Measurements from ENCODE around the gene ETFDH. TPM values are rescaled to one million over a fixed set of nuclear protein-coding genes. Genes with fewer than 3 reads are reported as not detected.
A peak's percentile ranks its signal among the peaks of the same experiment; 100 is the strongest.

ETFDH gene
- total RNA-seq, result 22.7 and 25.9 TPM in 2 replicates
- long read RNA-seq, transcript ETFDH-206 (13 exons, 3,282 nt), result major isoform, 165 of 190 reads
- long read RNA-seq, partial matches to known transcripts, result 11 of 190 reads
- long read RNA-seq, other reads (novel, unspliced or antisense), result 12 of 190 reads

DNA sequence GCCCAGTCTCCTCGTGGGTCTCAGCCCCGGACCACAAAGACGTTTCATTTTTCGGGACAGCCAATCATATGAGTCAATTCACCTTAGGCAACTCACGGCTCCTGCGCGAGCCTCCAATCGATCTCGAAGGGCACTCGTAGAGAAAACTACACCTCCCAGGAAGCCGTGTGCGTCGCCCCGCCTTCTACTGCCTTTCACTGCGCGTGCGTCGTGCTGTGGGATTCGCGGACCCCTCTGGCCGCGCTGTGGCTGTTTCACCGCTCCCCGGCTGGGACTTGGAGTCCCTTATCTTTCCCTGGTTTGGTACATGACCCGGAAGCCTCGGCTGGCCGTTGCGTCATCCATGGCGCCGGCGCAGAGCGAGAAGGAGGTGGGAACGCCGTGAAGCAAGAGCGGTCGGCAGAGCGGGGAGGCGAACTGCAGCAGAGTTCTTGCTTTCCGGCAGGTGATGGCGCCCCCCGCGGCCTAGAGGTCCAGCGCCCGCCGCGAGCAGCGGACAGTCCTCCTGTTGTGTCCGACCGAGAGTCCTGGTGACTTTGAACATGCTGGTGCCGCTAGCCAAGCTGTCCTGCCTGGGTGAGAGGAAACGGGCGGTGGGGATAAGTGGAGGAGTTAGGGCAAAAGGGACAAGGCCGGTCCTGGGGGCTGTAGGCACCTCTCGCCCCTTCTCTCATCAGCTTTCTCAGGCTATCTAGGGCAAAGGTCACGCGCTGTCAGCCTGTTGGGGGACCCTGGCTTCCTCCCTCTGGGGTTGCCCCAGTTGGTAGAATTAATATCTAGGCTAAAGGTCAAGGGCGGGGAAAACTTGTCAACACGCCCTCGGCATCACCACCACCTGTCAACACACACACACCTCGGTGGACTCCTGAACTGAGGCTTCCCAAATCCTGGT lies at the start of gene ETFDH:
ETFDH (plus strand) TSS at position 382 of the 892 bp plus-strand sequence; CDS start at position 543, 161 bp downstream.
- no peaks in the 10 kb centered on the region for H3K27me3 Mint-ChIP-seq (ENCODE audit: unreplicated experiment)
- peak; percentile 99 for DNase-seq (ENCODE audit: extremely low spot score, unreplicated experiment)
- H3K36me3 Mint-ChIP-seq (ENCODE audit: unreplicated experiment), result no peaks in the 10 kb centered on the region
- no peaks in the 10 kb centered on the region for H3K9me3 Mint-ChIP-seq (ENCODE audit: unreplicated experiment)
- peaks cover 23% of the 10 kb centered on the region for H3K4me1 Mint-ChIP-seq (ENCODE audit: unreplicated experiment)
- peak within 1 kb of the TSS; percentile 98 for H3K27ac Mint-ChIP-seq (ENCODE audit: unreplicated experiment)
- TF ChIP-seq, protein P1, sequence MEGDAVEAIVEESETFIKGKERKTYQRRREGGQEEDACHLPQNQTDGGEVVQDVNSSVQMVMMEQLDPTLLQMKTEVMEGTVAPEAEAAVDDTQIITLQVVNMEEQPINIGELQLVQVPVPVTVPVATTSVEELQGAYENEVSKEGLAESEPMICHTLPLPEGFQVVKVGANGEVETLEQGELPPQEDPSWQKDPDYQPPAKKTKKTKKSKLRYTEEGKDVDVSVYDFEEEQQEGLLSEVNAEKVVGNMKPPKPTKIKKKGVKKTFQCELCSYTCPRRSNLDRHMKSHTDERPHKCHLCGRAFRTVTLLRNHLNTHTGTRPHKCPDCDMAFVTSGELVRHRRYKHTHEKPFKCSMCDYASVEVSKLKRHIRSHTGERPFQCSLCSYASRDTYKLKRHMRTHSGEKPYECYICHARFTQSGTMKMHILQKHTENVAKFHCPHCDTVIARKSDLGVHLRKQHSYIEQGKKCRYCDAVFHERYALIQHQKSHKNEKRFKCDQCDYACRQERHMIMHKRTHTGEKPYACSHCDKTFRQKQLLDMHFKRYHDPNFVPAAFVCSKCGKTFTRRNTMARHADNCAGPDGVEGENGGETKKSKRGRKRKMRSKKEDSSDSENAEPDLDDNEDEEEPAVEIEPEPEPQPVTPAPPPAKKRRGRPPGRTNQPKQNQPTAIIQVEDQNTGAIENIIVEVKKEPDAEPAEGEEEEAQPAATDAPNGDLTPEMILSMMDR (IDR thresholded peaks at IDR 0.05), result peak; percentile 65
- H3K4me3 Mint-ChIP-seq (ENCODE audit: unreplicated experiment), result peak within 1 kb of the TSS; percentile 95

DNA sequence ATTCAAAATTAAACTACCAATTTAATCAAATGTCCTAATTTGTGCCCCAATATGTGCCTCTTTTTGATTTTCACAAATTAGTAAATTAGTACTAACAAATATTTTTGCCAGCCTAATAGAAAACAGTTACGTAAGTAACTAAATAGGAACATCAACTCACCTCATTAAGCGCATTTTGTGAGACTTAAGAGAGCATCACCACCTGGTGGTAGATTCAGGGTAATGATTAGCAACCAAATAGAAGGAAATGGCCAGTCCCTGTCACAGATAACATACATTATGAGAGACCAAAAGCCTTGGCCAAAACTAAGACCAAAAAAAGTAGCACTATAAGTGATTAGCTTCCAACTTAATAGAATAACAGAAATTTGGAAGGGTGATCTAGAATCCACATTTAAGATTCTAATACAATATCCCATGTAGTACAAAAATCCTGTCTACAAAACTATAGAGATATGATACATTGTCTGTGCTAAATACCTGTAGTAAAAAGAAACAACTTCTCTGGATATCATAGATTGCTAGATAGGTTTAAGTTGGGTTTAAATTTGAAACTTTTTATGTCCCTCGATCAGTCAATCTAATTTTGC lies 47.1 kb upstream of the ETFDH start:
- no peaks in the 10 kb centered on the region for H3K36me3 Mint-ChIP-seq (ENCODE audit: unreplicated experiment)
- no peaks in the 10 kb centered on the region for H3K4me1 Mint-ChIP-seq (ENCODE audit: unreplicated experiment)
- no peak overlapping the region for H3K4me3 Mint-ChIP-seq (ENCODE audit: unreplicated experiment)
- DNase-seq (ENCODE audit: extremely low spot score, unreplicated experiment), result no peak
- TF ChIP-seq, protein P1 (IDR thresholded peaks at IDR 0.05), result peak; percentile 85
- H3K9me3 Mint-ChIP-seq (ENCODE audit: unreplicated experiment), result no peaks in the 10 kb centered on the region
- H3K27ac Mint-ChIP-seq (ENCODE audit: unreplicated experiment), result no peak overlapping the region
- H3K27me3 Mint-ChIP-seq (ENCODE audit: unreplicated experiment), result peaks cover 11% of the 10 kb centered on the region

DNA sequence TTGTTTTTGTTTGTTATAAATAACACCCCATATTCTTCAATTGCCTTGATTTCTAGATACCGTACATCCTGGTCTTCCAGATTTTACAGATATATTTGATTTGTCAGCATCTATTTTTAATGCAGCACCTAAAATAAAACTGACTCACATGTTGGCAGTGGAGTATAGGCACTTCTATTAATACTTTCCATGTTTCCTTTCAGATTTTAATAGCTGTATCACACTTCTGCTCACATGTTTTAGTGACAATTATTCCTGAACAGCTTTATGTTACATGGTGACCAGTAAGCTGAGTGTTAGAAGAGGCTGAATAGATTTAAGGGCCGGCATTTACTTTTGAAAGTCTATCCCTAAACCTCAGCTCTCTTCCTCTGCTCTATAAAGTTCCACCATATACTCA lies 46.6 kb upstream of the ETFDH start:
- H3K9me3 Mint-ChIP-seq (ENCODE audit: unreplicated experiment), result no peaks in the 10 kb centered on the region
- H3K36me3 Mint-ChIP-seq (ENCODE audit: unreplicated experiment), result no peaks in the 10 kb centered on the region
- H3K27ac Mint-ChIP-seq (ENCODE audit: unreplicated experiment), result no peak overlapping the region
- TF ChIP-seq, protein P1 (IDR thresholded peaks at IDR 0.05), result no peak
- DNase-seq (ENCODE audit: extremely low spot score, unreplicated experiment), result no peak
- no peaks in the 10 kb centered on the region for H3K4me1 Mint-ChIP-seq (ENCODE audit: unreplicated experiment)
- H3K27me3 Mint-ChIP-seq (ENCODE audit: unreplicated experiment), result peaks cover 11% of the 10 kb centered on the region
- no peak overlapping the region for H3K4me3 Mint-ChIP-seq (ENCODE audit: unreplicated experiment)

DNA sequence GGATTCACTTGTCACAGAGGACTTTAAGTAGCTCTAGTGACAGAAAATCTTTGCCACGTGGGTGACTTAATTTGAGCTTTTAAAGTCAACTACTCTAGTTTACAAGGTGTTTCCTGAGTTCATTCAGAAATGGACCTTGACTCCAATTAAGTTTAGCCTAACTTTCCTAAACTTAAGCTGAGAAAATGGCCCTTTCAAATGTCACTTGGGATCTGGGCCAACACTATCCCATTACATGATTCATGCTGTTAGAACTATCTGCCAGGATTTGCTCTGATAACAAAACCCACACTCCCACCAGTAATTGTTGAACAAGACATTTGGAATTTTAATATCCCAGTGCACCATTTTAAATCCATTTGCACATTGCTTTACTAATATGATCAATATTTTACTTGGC lies 41.2 kb upstream of the ETFDH start:
- DNase-seq (ENCODE audit: extremely low spot score, unreplicated experiment), result no peak
- H3K9me3 Mint-ChIP-seq (ENCODE audit: unreplicated experiment), result no peaks in the 10 kb centered on the region
- no peak overlapping the region for H3K4me3 Mint-ChIP-seq (ENCODE audit: unreplicated experiment)
- TF ChIP-seq, protein P1 (IDR thresholded peaks at IDR 0.05), result no peak
- peaks cover 17% of the 10 kb centered on the region for H3K27me3 Mint-ChIP-seq (ENCODE audit: unreplicated experiment)
- peaks cover 2% of the 10 kb centered on the region for H3K4me1 Mint-ChIP-seq (ENCODE audit: unreplicated experiment)
- H3K36me3 Mint-ChIP-seq (ENCODE audit: unreplicated experiment), result no peaks in the 10 kb centered on the region
- H3K27ac Mint-ChIP-seq (ENCODE audit: unreplicated experiment), result no peak overlapping the region

DNA sequence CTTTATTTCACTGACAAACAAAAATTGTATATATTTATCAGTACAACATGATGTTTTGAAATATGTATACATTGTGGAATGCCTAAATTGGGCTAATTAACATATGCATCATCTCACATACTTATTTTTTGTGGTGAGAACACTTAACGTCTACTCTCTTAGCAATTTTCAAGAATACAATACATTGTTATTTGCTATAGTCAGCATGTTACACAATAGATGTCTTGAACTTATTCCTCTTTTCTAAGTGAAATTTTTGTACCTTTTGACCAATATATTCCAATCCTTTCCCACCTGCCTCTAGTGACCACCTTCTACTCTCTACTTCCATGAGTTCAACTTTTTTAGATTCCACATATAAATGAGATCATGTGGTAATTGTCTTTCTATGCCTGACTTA lies 35.5 kb upstream of the ETFDH start:
- TF ChIP-seq, protein P1 (IDR thresholded peaks at IDR 0.05), result no peak
- Mint-ChIP-seq H3K27ac (ENCODE audit: unreplicated experiment) (no peak overlapping the region), H3K36me3 (ENCODE audit: unreplicated experiment) (no peaks in the 10 kb centered on the region), H3K27me3 (ENCODE audit: unreplicated experiment) (peaks cover 34% of the 10 kb centered on the region), H3K4me1 (ENCODE audit: unreplicated experiment) (no peaks in the 10 kb centered on the region), H3K9me3 (ENCODE audit: unreplicated experiment) (no peaks in the 10 kb centered on the region), H3K4me3 (ENCODE audit: unreplicated experiment) (no peak overlapping the region)
- DNase-seq (ENCODE audit: extremely low spot score, unreplicated experiment), result no peak
